NK-92 treated with Interleukin-12 subunit alpha and Interleukin-12 subunit beta, amount 100 ng/mL, for 24 hours (cell line): ENCODE measurements around the gene XRCC1.
"Not testable (repeated sequence)": the region's sequence is repeated elsewhere in the genome, so short reads cannot be mapped to it uniquely, and the experiment has no call there.

Source experiments
- DNase-seq: peaks from one replicate; lab custom pipeline; 2025; lab: John Stamatoyannopoulos, UW

XRCC1 gene

GRCh38 chr19:43519436-43520088, 55.8 kb downstream of the XRCC1 start:
- peak; percentile 21 for DNase-seq

DNA sequence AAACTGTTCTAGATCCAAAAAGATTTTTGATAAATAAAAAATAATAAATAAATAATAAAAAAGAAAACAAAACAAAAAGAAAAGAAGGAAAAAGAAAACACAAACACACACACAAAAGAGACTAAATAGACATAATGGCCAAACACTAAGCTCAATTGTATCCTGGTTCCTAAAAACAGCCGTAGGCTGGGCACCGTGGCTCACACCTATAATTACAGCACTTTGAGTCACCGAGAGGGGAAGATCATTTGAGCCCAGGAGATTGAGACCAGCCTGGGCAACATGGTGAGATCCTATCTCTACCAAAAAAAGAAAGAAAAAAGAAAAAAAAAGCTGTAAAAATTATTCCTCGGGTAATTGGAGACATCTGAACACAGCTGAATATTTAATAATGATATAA, 57.3 kb downstream of the XRCC1 start:
- no peak for DNase-seq

DNA sequence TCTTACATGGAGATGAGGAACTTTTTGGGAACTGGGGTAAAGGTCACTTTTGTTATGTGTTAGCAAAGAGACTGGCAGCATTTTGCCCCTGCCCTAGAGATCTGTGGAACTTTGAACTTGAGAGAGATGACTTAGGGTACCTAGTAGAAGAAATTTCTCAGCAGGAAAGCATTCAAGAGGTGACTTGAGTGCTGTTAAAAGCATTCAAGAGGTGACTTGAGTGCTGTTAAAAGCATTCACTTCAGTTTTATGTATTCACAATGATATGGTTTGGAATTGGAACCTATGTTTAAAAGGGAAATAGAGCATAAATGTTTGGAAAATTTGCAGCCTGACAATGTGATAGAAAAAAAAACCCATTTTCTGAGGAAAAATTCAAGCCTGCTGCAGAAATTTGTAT, 62.9 kb downstream of the XRCC1 start:
- not testable (repeated sequence) for DNase-seq

- no peak for DNase-seq
Observed at GRCh38 chr19:43511324-43511723, 64.0 kb downstream of the XRCC1 start.

GRCh38 chr19:43510713-43511112, 64.6 kb downstream of the XRCC1 start:
- DNase-seq, result no peak

GRCh38 chr19:43507880-43508279, 67.4 kb downstream of the XRCC1 start:
- DNase-seq, result no peak

DNA sequence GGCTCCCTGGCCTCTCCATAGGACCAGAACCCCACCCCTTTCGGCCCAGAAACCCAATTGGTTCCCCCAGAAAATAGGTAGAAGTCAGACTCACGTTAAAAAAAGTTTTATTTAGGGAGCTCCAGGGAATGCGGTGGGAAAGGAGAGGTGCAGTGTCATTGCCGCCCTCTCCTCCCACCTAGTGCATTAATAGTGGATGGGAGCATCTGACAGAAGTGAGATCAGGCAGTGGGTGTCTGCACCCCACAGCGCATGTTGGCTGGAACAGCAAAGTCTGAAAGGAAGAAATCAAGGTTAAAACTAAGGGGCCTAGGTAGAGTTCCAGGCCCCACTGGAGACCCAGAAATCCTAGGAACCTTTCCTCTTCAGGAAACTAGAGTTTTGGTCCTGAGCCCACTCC, 68.7 kb downstream of the XRCC1 start:
- no peak for DNase-seq

- DNase-seq, result no peak
Observed at GRCh38 chr19:43505941-43506340, 69.4 kb downstream of the XRCC1 start.

GRCh38 chr19:43505186-43505456, 70.2 kb downstream of the XRCC1 start:
- no peak for DNase-seq

- no peak for DNase-seq
Observed at GRCh38 chr19:43504426-43505185, 70.7 kb downstream of the XRCC1 start, which contains the start of gene PHLDB3. TSS of gene PHLDB3 (minus strand) at chr19:43504746. CDS start at chr19:43504118, 628 bp downstream.

DNA sequence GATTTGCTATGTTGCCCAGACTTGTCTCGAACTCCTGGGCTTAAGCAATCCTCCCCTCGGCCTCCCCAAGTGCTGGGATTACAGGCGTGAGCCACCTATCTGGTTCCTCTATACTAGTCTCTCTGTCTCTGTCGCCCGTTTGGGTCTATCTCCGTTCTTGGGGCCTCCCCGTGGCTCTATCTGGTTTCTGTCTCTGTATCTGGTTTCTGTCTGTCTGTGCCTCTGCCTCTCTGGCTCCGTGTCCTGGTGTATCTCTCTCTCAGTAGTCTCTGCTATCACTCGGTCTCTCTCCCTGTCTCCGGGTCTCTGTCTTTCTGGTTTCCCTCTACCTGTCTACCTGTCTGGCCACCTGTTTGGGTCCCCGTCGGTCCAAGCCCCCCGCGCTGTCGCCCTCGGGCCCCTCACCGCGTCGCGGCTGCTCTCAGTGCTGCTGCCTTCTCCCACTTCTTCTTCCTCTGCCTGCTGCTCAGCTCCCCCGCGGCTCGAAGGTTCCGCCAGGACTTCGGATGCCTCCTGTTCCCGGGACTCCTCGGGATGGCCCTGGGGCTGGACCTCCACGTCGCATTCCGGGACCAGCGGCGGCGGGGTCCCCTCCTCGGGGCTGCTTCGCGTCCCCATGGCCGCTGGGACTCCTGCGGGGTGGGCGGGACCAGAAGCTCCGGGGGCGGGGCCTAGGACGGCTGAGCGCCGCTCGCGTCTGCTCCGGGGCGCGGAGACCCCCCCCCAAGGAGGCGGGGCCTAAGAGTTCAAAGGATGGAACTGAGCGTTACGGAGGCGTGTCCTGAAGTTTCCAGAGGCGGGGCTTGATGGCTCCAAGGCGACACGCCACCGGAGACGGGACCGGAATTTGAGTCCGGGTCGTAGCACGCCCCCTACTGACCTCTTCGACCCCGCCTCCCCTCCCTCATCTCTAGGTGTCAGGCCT, 71.6 kb downstream of the XRCC1 start:
- peak; percentile 85 for DNase-seq

- no peak for DNase-seq
Observed at GRCh38 chr19:43502419-43502976, 72.8 kb downstream of the XRCC1 start.

- no peak for DNase-seq
Observed at GRCh38 chr19:43501661-43502418, 73.5 kb downstream of the XRCC1 start.

DNA sequence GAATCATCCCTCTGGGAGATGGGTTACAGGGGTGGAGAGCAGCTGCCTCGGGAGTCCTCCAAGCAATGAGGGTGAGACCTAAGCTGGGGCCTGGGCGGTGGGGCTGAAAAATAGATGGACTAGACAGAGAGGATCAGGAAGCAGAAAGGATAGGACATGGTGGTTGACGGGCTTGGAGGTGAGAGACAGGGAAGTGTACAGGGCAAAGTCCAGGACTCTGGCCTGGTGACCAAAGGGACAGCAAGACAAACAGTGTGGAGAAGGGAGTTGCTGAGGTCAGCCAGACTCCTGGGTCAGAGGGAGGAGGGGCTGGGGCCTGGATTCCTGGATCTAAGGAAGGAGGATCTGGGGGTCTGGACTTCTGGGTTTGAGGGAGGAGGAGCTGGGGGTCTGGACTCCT, 76.3 kb downstream of the XRCC1 start:
- no peak for DNase-seq

DNA sequence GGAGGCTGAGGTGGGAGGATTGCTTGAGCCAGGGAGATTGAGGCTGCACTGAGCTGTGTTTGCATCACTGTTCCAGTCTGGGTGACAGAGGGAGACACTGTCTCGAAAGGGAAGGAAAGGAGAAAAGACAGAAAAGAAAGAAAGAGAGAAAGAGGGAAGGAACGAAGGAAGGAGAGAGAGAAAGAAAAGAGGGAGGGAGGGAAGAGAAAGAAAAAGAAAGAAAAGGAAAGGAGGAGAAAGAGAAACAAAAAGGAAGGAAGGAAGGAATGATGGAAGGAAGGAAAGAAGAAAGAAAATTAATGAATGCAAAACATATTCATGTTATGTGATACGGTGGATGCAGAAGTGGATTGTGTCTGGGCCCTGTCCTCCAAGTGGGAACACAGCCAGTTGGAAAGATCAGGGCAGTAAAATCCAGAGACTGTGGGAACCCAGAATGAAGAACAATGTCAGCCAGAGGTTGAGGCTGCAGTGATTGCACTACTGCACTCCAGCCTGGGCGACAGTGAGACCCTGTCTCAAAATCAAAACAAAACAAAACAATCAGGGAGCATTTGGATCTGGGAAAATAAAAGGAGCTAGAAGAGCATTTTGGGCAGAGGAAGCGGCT, 77.0 kb downstream of the XRCC1 start:
- no peak for DNase-seq

DNA sequence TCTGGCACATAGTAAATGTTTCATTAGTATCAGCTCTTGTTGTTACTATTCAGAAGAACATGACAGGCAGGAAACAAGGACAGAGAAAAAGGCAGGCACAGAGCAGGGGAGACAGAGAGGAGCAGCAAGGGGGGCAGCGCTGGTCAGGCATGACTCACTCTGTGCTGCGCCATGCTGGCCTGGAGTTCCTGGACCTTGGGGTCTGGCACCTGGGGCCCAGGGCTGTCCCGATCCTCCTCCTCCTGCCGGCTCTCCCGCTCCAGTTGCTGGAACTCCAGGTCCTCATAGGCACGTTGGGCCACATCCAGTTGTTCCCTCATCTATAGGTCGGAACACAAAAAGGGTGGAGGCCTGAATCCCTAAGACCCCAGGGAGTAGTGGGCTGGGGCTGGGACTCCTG, 78.4 kb downstream of the XRCC1 start:
- no peak for DNase-seq

GRCh38 chr19:43495082-43495481, 80.2 kb downstream of the XRCC1 start:
- DNase-seq, result no peak
